Measurements from ENCODE around the gene POLR2E.

POLR2E gene

GRCh38 chr19:1111641-1112267, 16.6 kb upstream of the POLR2E start:
- DNase-seq (ENCODE audit: low read depth), result no peak

- DNase-seq (ENCODE audit: low read depth), result no peak
Observed at GRCh38 chr19:1110809-1111640, 15.8 kb upstream of the POLR2E start.

GRCh38 chr19:1109697-1110671, 14.8 kb upstream of the POLR2E start:
- no peak for DNase-seq (ENCODE audit: low read depth)

- DNase-seq (ENCODE audit: low read depth), result no peak
Observed at GRCh38 chr19:1109032-1109551, 13.9 kb upstream of the POLR2E start.

- DNase-seq (ENCODE audit: low read depth), result no peak
Observed at GRCh38 chr19:1108291-1109031, 13.3 kb upstream of the POLR2E start.

- DNase-seq (ENCODE audit: low read depth), result no peak
Observed at GRCh38 chr19:1107661-1108261, 12.6 kb upstream of the POLR2E start.

- DNase-seq (ENCODE audit: low read depth), result no peak
Observed at GRCh38 chr19:1106841-1107660, 11.9 kb upstream of the POLR2E start.

GRCh38 chr19:1105873-1106840, 11.0 kb upstream of the POLR2E start:
- no peak for DNase-seq (ENCODE audit: low read depth)

- DNase-seq (ENCODE audit: low read depth), result no peak
Observed at GRCh38 chr19:1105008-1105872, 10.1 kb upstream of the POLR2E start.

GRCh38 chr19:1104311-1105007, 9.3 kb upstream of the POLR2E start:
- DNase-seq (ENCODE audit: low read depth), result peak; percentile 67

GRCh38 chr19:1103708-1104310, 8.6 kb upstream of the POLR2E start, which contains the start of gene GPX4:
Gene GPX4 (plus strand): TSS chr19:1103994. CDS start chr19:1104044, 50 bp downstream.
- peak; percentile 99 for DNase-seq (ENCODE audit: low read depth)

- no peak for DNase-seq (ENCODE audit: low read depth)
Observed at GRCh38 chr19:1103132-1103707, 8.0 kb upstream of the POLR2E start.

GRCh38 chr19:1102407-1103131, 7.4 kb upstream of the POLR2E start:
- no peak for DNase-seq (ENCODE audit: low read depth)

- DNase-seq (ENCODE audit: low read depth), result no peak
Observed at GRCh38 chr19:1101337-1101698, 6.1 kb upstream of the POLR2E start.

GRCh38 chr19:1098177-1099051, 3.2 kb upstream of the POLR2E start:
- DNase-seq (ENCODE audit: low read depth), result no peak
